ENCODE measurements around the gene CDK5. TPM values are rescaled to one million over a fixed set of nuclear protein-coding genes. Genes with fewer than 3 reads are reported as not detected.

The CDK5 gene
- total RNA-seq, 2 experiments from 2014 or later = 3.1 to 3.5 TPM

GRCh38 chr7:151053096-151053495 lies 4.6 kb downstream of the CDK5 start:
- no peak for TF ChIP-seq CTCF (IDR thresholded peaks at IDR 0.05)
- POLR2A ChIA-PET = interaction anchor here (1.1 kb wide), 1 partner anchor 25 kb away, joined by 3 read pairs; the partner anchor contains the start of gene ABCB8
- peaks cover 38% of the 10 kb centered on the region for H3K4me1 ChIP-seq (ENCODE audit: insufficient read depth, low read length)
- Mint-ChIP-seq H3K27ac (no peak overlapping the region), H3K4me1 (ENCODE audit: low read depth) (peaks cover 24% of the 10 kb centered on the region), H3K36me3 (ENCODE audit: low read depth) (no peaks in the 10 kb centered on the region), H3K27me3 (no peaks in the 10 kb centered on the region), H3K4me3 (no peak overlapping the region), H3K9me3 (no peaks in the 10 kb centered on the region)
- H3K27me3 ChIP-seq (ENCODE audit: control insufficient read depth in 1 of 2, insufficient read depth in 2 of 2, low read length in 2 of 2) = no peaks in the 10 kb centered on the region
- H3K4me3 ChIP-seq (ENCODE audit: low read length) = no peak overlapping the region
- H3K27ac ChIP-seq (ENCODE audit: low read depth in 1 of 2, low read length in 2 of 2) = no peak overlapping the region
- H3K9me3 ChIP-seq (ENCODE audit: control insufficient read depth in 1 of 2, insufficient read depth in 1 of 2, low read length in 2 of 2) = no peaks in the 10 kb centered on the region
- H3K36me3 ChIP-seq (ENCODE audit: insufficient read depth, low read length) = no peaks in the 10 kb centered on the region
- DNase-seq = no peak
- CTCF ChIA-PET = no interaction called here
- ATAC-seq (ENCODE audit: poor library complexity) = no peak
- intact Hi-C loops (cut with DNase I, micrococcal nuclease) = loop anchor here in 1 of 2 experiments (10.0 kb wide), 1 partner anchor 1338 kb away; a partner anchor contains a TSS

- DNase-seq (peak; percentile 23 to 87 (median 51)), ATAC-seq (ENCODE audit: poor library complexity) (peak; percentile 95)
- POLR2A ChIA-PET = interaction anchor here (0.6 to 1.3 kb wide), 5 partner anchors 9 to 32 kb away, joined by 3 to 5 read pairs (median 4); partner anchors contain the start of genes ABCB8, FASTK and SLC4A2
- CTCF ChIA-PET = interaction anchor here (0.6 to 1.6 kb wide), 4 partner anchors 19 to 44 kb away, joined by 3 to 4 read pairs (median 4); partner anchors contain the start of gene ABCB8
- H3K36me3 ChIP-seq (ENCODE audit: insufficient read depth, low read length) = no peaks in the 10 kb centered on the region
- H3K27ac Mint-ChIP-seq = no peak overlapping the region
- no peak overlapping the region for H3K4me3 ChIP-seq (ENCODE audit: low read length)
- H3K4me3 Mint-ChIP-seq = no peak overlapping the region
- H3K4me1 ChIP-seq (ENCODE audit: insufficient read depth, low read length) = peaks cover 23% of the 10 kb centered on the region
- H3K27ac ChIP-seq (ENCODE audit: low read depth in 1 of 2, low read length in 2 of 2) = no peak overlapping the region
- H3K27me3 ChIP-seq (ENCODE audit: control insufficient read depth in 1 of 2, insufficient read depth in 2 of 2, low read length in 2 of 2) = no peaks in the 10 kb centered on the region
- no peaks in the 10 kb centered on the region for H3K9me3 ChIP-seq (ENCODE audit: control insufficient read depth in 1 of 2, insufficient read depth in 1 of 2, low read length in 2 of 2)
- intact Hi-C loops (cut with DNase I, micrococcal nuclease) = loop anchor here in 1 of 2 experiments (10.0 kb wide), 1 partner anchor 1336 kb away; a partner anchor contains a TSS
- no peak for TF ChIP-seq CTCF (IDR thresholded peaks at IDR 0.05)
- no peaks in the 10 kb centered on the region for H3K9me3 Mint-ChIP-seq
- no peaks in the 10 kb centered on the region for H3K36me3 Mint-ChIP-seq (ENCODE audit: low read depth)
- no peaks in the 10 kb centered on the region for H3K27me3 Mint-ChIP-seq
- peaks cover 12% of the 10 kb centered on the region for H3K4me1 Mint-ChIP-seq (ENCODE audit: low read depth)
Measured at GRCh38 chr7:151051108-151051507, 6.6 kb downstream of the CDK5 start.

GRCh38 chr7:151048911-151049463 lies 8.7 kb downstream of the CDK5 start:
- Histone ChIP-seq H3K36me3 (ENCODE audit: insufficient read depth, low read length) (peaks cover 7% of the 10 kb centered on the region), H3K27me3 (ENCODE audit: control insufficient read depth in 1 of 2, insufficient read depth in 2 of 2, low read length in 2 of 2) (no peaks in the 10 kb centered on the region), H3K9me3 (ENCODE audit: control insufficient read depth in 1 of 2, insufficient read depth in 1 of 2, low read length in 2 of 2) (no peaks in the 10 kb centered on the region), H3K27ac (ENCODE audit: low read depth in 1 of 2, low read length in 2 of 2) (no peak overlapping the region), H3K4me3 (ENCODE audit: low read length) (no peak overlapping the region), H3K4me1 (ENCODE audit: insufficient read depth, low read length) (peaks cover 23% of the 10 kb centered on the region)
- CTCF ChIA-PET = no interaction called here
- H3K27ac Mint-ChIP-seq = no peak overlapping the region
- no peak for DNase-seq
- H3K4me3 Mint-ChIP-seq = no peak overlapping the region
- H3K36me3 Mint-ChIP-seq (ENCODE audit: low read depth) = peaks cover 18% of the 10 kb centered on the region
- POLR2A ChIA-PET = interaction anchor here (0.7 kb wide), 1 partner anchor 9 kb away, joined by 3 read pairs; no protein-coding TSS in a partner anchor
- ATAC-seq (ENCODE audit: poor library complexity) = no peak
- intact Hi-C loops (cut with DNase I, micrococcal nuclease) = no loop called here
- no peaks in the 10 kb centered on the region for H3K9me3 Mint-ChIP-seq
- no peaks in the 10 kb centered on the region for H3K27me3 Mint-ChIP-seq
- H3K4me1 Mint-ChIP-seq (ENCODE audit: low read depth) = peaks cover 7% of the 10 kb centered on the region
- TF ChIP-seq CTCF (IDR thresholded peaks at IDR 0.05) = no peak
